ENCODE data around the gene PTPRH.

Gene PTPRH, protein sequence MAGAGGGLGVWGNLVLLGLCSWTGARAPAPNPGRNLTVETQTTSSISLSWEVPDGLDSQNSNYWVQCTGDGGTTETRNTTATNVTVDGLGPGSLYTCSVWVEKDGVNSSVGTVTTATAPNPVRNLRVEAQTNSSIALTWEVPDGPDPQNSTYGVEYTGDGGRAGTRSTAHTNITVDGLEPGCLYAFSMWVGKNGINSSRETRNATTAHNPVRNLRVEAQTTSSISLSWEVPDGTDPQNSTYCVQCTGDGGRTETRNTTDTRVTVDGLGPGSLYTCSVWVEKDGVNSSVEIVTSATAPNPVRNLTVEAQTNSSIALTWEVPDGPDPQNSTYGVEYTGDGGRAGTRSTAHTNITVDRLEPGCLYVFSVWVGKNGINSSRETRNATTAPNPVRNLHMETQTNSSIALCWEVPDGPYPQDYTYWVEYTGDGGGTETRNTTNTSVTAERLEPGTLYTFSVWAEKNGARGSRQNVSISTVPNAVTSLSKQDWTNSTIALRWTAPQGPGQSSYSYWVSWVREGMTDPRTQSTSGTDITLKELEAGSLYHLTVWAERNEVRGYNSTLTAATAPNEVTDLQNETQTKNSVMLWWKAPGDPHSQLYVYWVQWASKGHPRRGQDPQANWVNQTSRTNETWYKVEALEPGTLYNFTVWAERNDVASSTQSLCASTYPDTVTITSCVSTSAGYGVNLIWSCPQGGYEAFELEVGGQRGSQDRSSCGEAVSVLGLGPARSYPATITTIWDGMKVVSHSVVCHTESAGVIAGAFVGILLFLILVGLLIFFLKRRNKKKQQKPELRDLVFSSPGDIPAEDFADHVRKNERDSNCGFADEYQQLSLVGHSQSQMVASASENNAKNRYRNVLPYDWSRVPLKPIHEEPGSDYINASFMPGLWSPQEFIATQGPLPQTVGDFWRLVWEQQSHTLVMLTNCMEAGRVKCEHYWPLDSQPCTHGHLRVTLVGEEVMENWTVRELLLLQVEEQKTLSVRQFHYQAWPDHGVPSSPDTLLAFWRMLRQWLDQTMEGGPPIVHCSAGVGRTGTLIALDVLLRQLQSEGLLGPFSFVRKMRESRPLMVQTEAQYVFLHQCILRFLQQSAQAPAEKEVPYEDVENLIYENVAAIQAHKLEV

DNA sequence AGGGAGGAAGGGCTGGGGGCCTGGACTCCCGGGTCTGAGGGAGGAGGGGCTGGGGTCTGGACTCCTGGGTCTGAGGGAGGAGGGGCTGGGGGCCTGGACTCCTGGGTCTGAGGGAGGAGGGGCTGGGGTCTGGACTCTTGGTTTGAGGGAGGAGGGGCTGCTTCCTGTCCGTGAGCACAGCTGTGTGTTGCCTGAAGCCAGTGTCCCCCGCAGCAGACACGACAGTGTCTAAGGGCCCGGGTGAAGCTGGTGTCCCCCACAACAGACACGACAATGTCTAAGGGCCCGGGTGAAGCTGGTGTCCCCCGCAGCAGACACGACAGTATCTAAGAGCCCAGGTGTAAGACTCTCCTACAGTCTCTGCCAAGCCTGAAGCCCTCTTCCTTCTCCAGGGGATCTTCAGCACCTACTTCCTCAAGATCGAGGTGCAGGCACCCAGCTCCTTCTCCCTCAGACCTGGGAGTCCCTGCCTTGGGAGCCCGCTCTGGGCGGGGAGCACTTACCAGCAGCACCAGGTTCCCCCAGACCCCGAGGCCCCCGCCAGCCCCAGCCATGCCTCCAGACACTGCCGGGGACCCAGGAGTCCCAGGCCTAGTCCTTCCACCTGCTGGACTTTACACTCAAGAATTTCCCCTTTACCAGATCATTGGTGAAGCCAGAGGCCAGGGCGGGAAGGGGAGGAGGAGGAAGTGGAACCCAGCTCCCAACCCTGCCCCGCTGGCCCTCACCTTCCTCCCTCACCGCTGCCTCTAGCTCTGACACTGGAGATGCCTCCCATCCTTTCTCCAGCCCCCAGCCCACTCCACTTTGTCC is at the start of gene PTPRH:
Gene PTPRH (minus strand): TSS at position 622 of the 813 bp plus-strand sequence. CDS start 68 bp downstream, at position 554.
- in situ Hi-C loops (cut with HindIII; ENCODE audit: low sequenced_read_pairs) = no loop called here

DNA sequence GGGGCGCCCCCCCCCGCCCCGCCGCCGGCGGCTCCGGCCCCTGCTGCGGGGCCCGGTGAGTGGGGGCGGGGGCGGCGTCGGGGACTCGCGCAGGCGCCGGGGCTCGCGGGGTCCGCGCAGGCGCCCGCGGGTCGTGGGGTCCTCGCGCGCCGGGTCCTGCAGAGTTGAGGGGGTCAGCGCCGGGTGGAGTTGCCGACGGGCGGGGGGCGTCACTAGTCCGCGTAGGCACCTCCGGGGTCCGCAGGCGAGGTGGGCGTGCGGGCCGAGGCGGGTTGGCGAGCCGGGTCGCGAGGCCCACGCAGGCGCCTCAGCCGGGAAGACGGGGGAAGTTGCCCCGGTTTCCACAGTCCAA is 49.2 kb upstream of the PTPRH start:
- in situ Hi-C loops (cut with HindIII; ENCODE audit: low sequenced_read_pairs) = no loop called here

DNA sequence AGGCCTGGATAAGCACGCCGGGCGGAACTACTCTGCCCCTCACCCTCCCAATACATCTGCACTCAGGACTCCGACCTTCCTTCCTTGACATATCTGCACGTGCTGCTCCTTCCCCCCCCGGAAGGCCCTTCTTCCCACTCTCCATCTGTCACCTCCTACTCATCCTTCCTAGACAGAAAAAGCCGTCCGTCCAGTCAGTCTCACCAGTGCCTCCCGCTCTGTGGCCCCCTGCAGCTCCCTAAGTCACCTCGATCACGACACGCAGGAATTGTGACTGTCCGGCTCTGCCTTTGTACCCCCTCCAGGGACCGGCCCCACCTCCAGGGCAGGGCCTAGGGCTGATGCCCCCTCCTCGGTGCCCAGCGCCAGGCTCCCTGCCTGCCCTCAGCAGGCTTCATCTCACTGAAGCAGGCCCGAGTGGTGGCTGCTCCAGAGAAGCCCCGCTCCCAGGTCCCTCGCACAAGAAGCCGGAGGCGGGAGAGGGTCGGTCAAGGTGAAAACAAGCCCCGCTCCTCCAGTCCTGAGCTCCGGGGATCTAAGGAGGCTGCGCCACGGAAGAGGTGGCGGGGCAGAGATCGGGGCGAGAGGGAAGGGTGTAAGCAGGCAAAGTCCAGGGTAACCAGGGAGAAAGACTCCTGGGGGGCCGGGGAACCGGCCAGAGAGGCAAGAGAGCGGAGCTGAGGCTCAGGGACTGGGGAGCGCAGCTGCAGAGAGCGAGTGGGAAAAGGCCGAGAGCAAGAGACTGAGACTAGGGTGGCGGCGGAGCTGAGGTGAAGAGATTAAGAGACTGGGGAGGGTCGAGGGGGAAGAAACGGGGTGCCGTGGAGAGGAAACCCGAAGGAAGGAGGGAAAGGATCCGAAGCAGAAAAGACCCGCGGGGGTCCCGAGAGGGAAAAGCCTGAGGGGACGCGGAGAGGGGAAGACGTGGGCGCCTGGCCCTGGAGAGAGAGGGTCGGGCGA is 48.4 kb upstream of the PTPRH start:
- in situ Hi-C loops (cut with HindIII; ENCODE audit: low sequenced_read_pairs) = no loop called here

DNA sequence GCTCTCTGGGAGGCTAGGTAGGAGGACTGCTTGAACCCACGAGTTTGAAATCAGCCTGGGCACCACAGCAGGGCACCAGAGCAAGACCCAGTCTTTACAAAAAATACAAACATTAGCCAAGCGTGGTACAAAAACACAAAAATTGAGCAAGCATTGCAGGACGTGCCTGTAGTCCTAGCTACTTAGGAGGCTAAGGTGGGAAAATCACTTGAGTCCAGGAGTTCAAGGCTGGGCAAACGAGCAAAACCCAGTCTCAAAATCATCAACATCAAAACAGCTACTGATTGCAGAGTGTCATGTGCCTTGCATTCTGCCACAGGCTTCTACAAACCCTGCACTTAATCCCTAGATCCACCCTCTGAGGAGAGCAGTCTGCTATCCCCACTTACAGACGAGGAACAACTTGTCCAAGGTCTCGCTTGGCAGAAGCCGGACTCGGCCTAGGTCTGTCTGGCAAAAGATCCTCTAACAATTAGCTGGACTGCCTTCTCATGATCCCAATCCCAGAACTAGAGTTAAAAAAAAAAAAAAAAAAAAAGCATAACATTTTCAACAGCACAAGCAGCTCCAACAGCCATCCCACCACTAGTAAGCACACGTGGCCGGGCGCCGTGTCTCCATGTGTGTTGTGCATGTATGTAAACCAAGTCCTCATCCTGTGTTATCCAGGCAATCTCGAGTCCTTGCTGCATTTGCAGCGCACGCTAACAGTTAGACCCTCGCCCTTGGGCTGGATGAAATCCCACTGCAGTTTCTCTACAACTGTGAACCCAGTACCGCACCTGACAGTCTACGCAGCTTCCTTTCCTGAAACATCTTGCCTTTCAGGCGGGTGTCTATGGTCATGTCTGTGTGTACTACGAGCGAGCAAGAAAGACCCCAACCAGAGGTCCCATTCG is 47.5 kb upstream of the PTPRH start:
- in situ Hi-C loops (cut with HindIII; ENCODE audit: low sequenced_read_pairs) = no loop called here

DNA sequence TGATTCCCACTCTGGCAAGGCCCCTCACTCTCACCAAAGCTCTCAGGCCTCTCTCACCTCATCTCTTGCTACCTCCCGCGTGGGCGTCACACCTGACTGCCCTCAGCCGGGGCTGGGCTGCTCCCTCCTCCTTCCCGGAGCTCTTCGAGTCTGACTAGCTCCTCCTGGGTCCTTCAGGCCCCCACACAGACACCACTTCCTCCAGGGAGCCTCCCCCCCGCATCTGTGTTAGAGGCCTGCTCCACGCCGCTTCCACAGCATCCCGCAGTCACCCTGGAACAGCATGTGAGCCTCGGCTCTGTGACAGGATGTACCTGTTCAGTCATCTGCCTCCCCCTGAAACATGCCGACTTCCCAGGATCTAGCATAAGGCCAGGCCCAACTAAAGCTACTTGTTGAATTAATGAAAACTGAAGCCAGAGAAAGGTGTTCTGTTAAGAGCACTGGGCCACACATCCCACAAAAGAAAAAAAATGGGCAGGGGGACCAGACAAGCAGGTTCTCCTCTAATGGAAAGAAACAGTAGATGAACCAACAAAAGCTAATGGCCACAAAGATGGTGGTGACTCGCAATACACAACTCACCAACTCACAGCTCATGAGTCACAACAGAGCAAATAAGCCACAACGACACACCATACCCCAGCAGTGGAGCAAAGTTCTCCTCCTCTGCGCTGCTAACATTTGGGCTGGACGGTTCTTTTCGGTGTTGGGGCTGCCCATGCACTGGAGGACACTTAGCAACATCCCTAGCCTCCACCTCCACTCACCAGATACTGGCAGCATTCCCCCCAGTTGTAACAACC is 46.5 kb upstream of the PTPRH start:
- in situ Hi-C loops (cut with HindIII; ENCODE audit: low sequenced_read_pairs) = no loop called here

DNA sequence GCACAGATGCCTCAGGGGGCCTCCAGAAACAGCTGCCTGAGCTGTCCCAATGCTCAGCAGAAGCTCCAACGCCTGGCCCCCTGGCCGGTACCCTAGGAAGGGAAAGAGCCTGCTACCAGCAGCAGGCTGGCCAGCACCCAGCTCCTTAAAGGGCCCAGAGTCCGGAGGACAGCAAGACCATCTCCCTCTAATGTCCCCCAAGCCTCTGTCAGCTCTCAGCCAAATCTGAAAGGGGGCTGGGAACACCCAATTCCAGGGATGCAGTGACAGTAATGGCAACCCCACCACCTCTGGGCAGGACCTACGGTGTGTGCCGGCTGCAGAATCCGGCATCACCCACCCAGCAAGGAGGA is 45.3 kb upstream of the PTPRH start:
- in situ Hi-C loops (cut with HindIII; ENCODE audit: low sequenced_read_pairs) = no loop called here

DNA sequence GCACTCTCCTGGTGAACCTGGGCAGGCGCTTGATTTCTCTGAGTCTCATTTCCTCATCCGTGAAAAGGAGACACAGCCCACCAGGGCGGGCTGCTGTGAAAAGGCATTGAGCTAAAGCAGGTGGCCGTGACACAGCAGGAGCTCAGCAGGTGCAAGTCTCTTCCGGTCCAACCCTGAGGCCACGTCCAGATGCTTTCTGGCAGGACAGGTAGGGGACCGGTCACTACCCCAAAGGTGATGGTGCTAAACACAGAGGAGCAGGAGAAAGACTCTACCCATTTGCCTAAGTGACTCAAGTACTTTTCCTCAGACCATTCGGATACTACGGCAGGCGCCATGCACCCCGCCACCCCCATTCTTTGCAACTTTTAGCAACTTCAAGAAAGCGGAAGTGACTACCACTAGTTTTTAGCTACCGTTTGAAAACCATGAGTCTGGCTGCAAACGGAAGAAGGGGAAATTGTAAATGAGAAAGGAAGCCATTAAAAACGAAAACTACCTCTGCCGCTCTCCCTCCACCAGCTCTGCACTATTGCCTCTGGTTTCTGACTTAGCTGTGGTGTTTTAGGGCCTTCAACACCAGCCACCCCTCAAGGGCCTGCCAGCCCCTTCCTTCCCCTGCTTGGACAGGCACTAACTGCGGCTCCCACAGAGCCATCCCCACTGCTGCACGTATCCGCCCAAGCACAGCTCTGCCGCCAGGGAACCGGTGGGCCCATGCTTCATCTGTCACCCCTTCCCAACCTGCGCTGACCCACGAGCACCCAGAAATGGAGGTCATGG is 44.7 kb upstream of the PTPRH start:
- in situ Hi-C loops (cut with HindIII; ENCODE audit: low sequenced_read_pairs) = no loop called here

DNA sequence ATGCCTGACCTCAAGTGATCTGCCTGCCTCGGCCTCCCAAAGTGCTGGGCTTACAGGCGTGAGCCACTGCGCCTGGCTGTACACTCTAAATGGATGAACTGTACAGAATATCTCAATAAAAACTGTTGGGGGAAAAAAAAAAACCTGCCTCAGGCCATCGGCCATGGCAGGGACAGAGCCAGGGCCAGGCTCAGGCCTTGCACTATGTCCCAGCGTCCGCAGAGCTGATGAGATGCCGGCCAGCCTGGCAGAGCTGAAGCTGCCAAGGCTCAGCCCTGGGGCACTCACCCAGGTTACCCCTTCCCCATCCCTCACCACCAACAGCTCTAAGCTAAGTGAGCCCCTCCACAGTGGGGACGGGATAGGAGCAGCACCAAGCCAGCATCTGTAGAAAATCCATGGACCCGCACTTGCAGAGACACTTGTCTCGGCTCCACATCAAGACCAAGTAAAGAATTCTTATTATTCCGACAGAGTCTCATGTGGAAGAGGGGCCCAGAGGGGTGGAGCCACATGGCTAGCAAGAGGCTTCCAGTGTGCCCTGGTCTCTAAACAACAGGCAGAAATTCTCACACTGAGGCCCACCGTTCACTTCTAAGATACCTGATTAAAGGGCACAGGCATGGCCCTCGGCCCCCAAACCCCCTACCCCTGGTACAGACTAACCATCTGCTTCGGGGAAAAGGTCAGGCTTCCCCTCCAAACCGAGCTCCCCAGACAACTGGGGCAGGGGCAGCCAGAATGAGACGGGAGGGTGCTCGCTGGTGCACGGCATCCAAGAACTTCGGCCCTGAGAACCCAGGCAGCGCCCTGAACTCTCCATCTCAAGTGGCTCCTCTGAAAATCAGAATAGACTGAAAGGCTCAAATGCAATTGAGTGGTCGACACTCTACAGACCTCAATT is 43.7 kb upstream of the PTPRH start:
- in situ Hi-C loops (cut with HindIII; ENCODE audit: low sequenced_read_pairs) = no loop called here

DNA sequence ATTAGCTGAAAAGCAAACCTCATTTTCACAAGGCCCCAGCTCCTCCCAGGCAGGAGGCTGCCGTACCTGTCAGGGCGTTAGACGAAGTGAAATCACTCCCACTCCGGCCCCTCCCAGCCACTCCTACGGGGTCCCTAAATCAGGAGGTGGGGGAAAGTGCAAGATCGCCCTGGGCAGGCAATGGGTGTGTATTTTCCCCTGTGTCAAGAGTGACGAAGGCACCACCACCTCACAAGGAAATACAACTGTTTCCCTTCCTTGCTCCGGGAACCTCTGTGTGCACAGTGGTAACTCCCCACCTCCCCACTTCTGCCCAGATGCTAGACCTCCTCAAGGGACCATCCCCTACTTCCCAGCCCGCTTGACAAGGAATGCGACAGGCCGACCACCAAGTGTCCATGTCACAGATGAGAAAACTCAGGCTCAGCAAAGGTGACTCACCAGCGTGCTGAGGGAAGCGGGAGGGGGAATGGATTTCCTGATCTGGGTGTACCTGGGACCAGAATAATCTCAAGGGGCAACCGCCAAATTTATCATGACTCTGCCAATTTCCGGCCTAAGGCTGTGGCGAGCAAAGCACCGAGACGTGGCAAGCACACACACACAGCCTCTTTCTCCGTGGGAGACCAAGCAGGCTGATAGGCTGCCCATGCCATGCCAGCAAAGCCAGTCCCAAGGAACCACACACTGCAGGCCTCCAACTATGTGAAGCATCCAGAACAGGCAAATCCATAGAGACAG is 42.2 kb upstream of the PTPRH start:
- in situ Hi-C loops (cut with HindIII; ENCODE audit: low sequenced_read_pairs) = no loop called here

DNA sequence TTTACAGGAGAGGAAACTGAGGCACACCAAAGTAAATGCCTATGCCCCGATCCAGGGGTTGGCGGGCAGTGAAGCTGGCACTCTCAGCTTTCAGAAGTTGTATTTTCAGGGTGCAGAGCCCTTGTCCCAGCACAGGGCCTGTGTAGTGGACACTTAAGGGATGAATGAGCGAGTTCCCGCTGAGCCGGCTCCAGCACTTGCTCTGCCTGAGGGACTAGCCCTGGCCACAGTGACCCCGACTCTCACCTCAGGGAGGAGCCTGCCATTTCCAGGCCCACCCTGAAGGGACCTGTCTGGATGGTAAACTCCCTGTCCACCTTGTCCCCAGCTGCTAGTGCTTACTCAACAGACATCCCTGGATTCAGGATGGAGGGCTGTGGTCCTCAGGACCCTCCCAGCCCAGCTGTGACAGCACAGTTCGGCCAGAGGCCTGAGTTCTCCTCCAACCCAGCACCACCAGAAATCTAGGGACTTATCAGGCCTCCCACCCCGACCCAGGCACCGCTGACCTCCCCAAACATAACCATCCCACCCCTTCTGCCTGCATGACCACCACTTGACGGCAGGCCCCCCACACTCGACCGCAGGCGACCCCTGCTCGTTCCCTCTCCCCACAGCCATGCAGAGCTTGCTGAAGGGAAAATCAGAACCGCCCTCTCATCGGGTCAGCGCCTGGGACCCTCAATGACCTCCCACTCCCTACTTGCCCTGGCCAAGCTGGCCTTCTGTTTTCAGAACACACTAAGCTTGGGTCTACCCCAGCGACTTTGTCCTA is 41.1 kb upstream of the PTPRH start:
- in situ Hi-C loops (cut with HindIII; ENCODE audit: low sequenced_read_pairs) = no loop called here

DNA sequence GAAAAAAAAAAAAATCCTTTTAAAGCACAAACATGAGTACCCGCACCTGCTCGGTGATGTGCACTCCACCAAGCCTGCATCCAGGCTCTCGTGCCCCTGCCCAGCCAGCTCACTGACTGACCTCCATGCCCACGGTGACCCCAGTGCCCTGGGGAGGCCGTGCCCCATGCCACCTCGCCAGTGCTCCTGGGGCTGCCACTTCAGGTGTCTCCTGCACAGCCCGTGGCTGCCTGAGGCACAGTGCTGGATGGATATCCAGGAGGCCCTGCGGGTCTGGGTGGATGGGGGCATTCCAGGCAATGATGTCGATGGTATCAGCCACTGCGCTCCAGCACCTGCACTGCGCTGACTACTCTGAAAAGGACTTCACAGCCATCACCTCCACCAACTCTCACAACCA is 40.5 kb upstream of the PTPRH start:
- in situ Hi-C loops (cut with HindIII; ENCODE audit: low sequenced_read_pairs) = no loop called here

DNA sequence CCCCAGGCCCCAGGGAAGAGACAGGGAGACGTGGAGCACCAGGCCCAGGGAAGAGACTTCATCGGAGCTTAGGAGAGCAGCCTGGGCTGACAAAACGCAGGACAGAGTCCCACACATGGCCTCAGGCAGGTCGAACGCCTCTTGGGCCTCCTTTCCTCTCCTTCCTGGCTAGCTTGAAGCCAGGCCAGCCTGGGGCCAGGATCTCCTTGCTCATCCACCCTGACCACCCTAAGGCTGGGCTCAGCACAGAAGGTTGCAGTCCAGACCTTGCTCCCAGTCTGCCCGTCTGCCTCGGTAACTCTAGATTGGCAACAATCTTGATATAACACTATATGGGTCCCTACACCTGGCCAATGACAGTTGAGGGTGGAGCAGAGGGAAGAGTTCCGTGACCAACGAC is 39.4 kb upstream of the PTPRH start:
- in situ Hi-C loops (cut with HindIII; ENCODE audit: low sequenced_read_pairs) = no loop called here

DNA sequence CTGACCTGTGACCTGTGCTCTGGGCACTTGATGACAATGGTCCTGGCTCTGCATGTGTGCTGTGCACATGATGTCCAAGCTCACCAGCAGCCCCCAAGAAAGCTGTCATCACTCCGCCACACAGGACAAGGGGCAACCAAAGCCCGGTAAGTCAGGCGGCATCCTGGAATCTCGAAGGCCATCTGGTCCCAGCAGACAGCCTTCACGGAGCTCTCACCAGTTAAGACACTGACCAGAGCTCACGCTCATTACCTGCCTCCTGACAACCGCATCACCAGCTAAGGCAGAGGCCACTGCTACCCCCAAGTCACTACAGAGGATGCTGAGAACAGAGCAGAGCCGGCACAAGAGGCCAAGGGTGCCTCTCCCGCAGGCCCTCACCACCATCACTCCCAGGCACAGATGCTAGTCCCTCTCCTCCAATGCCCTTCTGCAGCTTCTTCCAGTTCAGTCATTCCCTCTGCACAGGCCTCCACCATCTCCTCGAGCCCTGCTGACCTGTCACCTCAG is 38.9 kb upstream of the PTPRH start:
- in situ Hi-C loops (cut with HindIII; ENCODE audit: low sequenced_read_pairs) = no loop called here

DNA sequence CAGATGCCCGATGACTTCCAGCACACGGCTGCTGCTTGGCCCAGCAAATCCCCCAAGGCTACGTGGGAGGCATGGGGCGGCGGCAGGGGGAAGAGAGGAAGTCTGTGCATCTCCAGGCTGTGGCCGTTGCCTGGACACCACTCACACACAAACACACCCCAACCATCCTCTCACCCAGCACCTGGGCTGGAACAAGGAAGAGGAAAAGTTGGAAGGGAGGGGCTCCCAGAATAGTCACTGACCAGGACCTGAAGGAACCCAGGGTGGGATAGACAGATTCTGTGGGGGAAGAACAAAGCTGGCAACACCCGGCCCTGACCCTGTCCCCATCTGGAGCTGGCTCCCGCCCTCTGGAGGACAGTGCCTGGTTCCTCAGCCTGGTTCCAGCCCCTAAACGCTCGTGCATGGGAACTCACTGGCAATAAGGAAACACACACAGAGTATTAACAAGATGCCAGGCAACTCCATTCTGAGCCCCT is 38.4 kb upstream of the PTPRH start:
- in situ Hi-C loops (cut with HindIII; ENCODE audit: low sequenced_read_pairs) = no loop called here
